Measurements from ENCODE around the gene TGM2.

Gene TGM2

DNA sequence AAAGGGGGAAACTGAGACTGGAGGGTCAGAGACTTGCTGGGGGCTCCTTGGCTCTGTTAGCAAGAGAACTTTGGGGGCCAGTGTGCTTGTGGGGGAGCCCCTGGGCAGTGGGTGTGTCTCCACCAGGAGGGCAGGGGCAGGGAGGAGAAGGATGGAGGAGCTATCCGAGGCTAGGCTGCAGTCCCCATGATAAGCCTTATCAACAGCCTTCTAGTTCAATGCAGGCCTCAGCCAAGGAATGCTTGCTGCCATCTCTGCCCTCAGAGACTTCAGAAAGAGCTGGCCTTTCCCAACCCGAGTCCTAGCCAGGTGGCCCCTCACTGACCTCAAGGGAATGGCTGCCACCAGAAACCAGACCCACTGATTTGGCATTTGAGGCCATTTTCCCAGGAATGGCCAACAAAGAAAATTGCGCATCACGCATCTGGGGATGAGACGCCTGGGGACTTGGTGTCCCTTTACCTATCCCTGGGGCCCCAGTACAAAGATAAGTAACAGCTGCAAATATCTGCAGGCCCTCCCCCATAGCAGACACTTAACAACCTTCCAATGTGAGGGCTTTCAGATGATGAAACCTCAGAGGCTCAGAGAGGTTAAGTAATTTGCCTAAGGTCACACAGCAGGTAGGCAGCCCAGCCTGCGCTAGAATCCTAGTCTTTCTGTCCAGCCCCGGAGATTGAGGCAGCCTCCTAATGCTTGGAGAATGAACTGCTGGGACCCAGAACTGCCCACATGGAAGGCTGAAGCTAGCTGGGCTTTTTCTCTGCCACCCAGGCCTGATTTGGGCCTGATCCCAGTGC lies 4.9 kb downstream of the TGM2 start:
- no peak for DNase-seq

DNA sequence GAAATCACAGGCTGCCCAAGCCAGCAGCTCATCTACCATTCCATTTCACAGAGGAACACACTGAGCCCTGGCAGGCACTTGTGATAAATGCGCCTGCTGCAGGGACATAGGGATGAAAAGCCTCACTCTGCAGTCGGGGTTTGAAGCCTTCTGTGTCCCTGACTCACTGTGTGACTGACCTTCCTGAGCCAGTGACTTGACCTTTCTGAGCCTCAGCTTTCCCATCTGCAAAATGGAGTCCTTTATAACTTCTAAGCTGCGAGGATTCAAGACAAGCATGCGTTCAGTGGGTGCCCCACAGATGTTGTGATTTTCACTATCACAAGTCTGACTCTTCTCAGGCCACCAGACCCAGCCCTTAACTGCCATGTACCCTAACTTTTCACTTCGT lies 5.5 kb downstream of the TGM2 start:
- DNase-seq, result no peak

DNA sequence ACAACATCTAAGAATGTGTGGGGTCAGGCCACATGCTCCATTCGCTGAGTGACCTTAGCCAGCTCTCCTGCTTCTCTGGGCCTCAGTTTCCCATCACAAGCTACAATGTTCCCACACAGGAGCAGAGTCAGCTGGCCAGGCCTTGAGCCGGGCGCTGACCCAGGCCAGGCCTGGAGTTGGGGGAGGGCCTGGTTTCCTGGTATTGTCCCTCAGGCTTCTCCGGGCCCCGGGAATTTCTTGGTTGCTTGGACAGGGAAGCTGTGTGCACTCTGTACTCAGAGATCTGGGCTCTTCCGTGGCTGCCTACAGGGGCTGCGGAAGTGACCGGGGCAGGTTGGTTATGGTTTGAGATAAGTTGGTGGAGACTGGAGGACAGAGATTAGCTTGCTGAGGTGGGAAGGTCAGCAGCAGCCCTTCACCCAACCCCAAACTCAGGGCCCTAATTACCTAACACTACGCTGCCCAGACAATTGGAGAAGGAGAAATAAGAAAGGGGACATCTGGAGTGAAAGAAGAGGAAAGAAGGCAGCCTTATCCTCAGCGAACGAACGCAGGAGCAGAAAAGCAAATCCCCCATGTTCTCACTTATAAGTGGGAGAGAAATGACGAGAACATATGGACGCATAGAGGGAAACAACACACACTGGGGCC lies 6.2 kb downstream of the TGM2 start:
- DNase-seq, result no peak

DNA sequence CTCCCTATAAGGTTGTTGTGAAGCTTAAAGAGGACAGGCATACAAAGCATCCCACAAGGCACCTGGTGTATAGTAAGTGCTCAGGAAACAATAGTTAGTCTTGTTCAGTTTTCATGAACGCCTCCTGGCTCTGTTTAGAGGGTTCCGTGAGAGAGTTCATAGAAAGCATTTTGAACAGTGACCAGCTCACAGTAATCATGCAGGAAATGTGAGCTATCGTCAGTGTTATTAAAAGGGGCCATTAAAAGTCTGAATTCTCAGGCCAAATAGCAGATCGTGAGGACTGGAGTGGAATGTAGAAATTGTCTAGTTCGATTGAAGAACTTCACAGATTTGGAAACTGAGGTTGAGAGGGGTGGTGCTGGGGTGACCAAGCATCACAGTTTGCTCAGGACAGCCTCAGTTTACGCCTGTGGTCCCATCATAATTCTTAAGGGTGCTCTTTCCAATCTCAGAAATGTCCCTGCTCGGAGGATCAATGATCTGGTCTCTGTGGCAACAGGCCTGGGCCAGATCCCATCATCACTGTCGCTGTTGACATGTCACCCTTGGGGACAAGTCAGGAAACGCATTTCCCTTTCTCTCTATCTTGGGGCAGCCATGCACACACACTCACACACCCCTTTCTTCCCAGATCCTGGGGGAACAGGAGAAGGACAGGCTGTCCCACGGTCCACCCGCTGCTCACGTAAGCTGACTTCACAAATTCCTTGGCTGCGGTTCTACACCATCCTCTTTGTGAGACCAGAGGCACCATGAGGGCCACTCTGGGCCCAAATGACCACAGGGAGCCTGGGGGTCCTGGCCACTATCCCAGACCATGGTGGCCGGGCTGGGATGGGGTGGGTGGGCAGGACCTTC lies 7.2 kb downstream of the TGM2 start:
- DNase-seq, result no peak

DNA sequence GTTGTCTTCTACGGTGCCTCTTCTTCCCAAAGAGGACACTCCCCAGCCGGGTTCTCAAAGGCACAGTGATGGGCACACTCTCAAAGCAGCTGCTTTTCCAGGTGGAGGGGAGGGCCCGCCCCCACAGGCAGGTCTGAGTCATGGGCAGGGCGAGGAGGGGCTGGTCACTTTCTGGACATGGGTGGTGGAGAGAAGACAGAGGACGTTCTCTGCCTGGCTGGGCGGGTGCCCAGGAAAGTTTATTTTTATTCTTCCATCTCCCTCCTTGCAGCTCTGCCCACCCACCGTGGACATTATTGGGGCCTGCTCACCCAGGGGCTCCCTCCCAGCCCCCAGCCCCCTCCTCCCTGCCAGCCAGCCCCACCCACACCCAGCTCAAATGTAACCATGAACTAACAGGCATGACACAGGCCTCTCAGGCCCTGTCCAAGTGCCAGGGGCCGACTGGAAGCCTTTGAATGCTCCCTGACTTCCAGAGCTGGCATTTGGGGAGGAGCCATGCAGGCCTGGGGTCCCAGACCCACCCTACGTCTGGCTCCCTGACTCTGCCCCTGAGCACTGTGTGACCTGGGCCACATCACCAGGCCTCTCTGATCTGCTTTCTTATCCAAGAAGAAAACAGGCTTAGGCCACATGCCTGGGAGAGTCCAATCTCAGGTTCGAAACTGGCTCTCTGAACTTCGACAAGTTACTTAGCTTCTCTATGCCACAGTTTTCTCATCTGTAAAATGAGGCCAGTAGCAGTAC lies 8.0 kb downstream of the TGM2 start:
- no peak for DNase-seq

DNA sequence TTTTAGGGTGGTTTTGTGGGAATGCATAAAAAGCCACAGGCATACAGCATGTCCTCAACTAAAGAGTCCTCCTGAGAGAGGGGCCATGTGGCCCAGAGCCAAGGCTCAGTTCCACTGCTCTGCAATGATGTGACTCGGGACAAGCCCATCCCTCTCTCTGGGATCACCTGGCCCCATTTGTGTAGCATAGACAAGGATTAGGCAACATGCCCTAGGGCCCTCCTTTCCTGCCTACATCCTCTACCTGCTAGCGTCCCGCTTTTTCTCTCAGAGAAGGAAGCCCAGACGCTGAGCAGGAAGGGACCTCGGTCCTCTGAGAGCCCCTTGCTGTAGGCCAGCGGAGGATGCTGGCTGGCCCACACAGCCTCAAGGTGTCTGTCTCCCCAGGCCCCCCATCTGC lies 8.8 kb downstream of the TGM2 start:
- DNase-seq, result no peak

DNA sequence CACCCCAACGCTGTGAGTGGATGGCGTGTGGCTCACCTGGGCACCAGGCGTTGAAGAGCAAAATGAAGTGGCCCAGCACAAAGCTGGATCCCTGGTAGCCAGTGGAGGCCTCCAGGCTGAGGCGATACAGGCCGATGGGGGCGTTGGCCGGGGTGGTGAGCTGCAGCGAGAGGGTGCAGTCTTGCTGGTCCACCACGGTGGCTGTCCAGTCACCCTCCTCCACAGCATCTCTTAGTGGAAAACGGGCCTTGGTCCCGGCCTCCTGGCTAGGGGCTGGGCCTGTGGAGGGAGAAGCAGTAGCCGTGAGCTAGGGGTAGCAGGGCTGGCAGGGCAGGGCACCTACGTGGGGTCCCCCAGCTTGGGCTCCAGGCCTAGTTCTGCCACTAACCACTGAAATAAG lies 9.3 kb downstream of the TGM2 start:
- no peak for DNase-seq

DNA sequence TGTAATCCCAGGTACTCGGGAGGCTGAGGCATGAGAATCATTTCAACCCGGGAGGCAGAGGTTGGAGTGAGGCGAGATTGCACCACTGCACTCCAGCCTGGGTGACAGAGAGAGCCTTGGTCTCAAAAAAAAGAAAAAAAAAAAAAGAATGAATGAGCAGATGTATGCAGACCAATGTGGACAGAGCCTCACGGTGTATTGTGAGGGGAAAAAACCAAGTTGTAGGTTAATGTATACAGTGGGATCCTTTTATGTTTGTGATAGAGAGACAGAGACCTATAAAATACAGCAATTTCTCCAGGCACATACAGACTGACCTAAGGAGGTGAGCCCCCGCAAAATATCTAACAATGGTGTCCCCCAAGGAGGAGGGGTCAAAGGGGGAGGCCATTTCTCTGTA lies 11.7 kb downstream of the TGM2 start:
- no peak for DNase-seq

DNA sequence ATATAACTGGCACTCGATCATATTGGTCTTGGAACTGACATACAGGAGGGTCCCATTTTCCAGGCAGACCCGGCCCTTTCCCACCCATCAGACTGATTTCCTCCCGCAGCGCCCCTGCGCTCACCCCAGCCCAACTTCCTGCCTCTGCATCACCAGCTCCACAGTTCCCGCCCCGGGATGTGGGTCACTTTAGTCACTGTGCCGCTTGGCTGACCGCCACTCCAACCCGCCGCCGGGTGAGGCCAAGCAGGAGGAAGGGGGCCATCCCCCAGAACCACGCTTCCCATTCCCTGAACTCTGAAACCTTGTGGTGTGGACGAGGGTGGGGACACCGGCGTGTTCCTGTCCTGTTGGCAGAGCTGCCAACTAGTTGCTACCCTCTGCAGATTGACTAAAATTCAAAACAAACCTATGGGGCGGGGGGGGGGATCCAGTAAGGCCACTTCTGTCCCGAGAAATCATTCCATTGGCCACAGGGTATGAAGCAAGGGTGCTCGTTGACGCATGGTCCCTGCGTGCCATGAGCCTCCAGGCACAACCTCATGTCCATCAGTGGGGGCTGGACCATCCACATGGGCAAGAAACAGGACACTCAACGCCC lies 12.3 kb downstream of the TGM2 start:
- DNase-seq, result no peak

DNA sequence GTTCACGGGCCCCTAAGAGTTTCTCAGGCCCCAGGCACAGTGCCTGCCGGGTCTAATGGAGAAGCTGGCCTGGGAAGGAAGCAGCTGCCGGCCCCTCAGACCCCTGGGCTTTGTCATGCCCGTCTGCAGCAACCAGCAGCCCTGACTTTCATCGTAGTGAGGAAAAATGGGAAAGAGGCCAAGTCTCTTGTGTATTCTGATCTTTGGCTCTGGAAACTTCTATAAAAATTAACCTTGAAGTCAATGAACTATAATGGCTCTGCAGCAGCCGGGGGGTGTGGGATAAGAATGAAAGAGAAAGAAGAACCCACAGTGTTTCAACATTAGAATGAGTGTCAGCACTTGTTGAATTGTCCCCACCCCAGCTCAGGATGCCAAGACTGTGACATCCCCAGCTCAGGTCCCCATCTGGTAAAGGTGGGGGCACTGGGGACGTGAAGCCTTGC lies 12.9 kb downstream of the TGM2 start:
- no peak for DNase-seq

DNA sequence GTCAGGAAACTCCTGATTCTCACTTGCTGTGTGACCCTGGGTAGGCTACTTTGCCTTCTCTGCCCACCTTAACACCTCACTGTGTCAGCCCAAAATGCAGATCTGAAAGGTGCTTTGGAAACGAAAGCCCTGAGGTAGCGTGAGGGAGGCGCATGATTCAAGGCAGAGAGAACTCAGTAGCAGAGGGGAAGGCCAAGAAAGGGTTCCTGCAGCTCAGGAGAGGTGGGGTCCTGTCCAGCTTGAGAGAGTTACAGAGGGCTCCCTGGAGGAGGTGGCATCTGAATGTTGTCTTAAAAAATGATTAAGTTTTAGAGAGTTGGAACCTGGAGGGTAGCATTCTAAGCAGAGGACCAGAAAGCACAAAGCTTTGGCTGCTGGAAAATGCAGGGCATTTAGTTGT lies 13.6 kb downstream of the TGM2 start:
- DNase-seq, result no peak

DNA sequence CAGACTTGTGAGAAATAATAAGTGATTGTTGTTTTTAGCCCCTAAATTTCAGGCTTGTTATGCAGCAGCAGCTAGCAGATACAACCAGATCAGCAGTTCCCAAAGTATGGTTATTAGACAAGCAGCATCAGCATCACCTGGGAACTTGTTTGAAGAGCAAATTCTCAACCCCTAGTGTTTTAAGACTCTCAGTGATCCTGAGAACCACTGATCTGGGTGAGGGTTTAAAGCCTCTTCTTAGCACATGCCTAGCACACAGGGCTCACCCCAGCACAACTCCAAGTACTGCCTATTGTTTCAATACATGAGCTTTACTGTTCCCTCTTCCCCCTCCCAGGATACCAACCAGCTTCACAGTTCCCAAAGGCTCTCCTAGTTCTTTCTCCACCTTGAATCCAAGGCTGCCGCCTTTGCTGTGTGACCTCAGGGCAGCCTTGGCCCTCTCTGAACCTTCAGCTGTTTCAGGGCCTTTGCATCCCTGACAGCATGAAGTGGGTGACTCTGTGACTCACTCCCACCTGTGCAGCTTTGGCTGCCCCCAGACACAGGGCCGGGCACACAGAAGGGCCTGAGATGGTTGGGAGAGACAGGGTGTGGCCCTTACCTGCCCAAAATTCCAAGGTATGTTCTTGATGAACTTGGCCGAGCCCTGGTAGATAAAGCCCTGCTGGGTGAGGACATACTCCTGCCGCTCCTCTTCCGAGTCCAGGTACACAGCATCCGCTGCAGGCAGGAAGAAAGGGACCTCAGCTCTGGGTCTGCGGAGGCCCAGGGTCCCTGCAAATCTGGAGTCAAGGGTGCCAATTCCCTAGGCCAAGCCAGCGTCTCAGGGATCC lies 14.5 kb downstream of the TGM2 start:
- no peak for DNase-seq

DNA sequence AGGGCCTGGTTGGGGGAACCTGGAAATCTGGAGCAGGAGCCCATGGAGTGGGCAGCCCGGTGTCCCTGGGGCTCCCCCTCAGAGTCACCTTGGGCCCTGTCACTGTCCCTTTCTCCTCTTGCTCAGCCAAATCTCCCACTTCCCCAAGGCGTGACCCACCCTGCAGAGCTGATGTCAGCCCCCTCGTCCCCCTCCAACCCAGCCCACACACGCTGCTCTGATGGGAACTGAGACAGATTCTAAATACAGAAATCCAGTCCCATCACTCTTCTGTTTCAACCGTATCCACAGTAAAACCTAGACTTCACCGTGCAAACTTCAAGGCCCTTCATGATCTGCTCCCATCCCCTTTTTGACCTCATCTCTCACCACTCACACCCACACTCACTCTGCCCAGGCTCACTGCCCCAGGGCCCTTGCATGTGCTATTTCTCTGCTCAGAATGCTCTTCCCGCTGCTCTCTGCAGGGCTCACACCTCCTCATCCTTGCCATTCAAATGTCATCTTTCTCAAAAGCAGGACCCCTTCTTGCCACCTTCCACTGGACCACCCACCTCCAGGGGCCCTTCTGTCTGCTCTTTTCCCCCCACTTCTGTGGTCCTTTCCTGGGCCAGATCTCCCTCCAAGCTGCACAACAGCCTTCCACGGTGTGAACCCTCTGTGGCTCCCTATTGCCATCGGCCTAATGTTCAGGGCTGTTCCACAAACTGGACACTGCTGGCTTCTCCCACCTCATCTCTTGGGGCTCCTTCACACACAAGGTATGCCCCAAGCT lies 16.6 kb downstream of the TGM2 start:
- DNase-seq, result no peak

DNA sequence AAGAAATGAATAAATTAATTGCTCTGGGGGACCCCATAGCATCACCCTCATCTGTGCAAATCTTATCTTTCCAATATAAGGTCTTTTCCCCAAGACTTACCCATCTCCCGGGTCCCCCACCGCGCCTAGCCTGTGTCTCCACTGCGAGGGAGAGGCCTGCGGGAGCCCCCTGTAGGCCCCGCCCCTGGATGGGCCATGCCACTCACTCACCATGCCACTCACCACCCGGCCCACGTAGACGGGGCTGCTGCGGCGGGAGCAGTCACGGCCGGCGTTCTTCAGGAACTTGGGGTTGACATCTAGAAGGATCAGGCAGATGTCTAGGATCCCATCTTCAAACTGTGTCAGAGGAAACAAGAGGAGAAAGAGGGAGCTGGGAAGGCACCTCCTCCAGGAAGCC lies 17.3 kb downstream of the TGM2 start:
- DNase-seq, result no peak

DNA sequence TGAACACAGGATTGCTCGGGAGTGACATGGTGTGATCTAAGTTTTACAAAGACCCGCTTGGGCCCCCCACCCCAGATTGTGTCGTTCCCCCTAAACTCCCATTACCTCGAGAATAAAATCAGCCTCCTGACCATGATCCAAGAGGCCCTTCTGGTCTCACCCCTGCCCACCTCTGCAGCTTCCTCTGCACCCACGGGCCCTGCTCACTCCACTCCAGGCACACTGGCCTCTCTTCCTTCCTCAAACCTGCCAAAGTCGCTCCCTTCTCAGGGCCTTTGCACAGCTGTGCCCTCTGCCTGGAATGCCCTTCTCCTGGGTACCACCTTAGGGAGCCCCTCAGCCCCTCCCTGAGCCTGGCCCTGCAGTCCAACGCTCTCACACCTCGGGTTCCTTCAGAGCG lies 17.9 kb downstream of the TGM2 start:
- DNase-seq, result no peak

DNA sequence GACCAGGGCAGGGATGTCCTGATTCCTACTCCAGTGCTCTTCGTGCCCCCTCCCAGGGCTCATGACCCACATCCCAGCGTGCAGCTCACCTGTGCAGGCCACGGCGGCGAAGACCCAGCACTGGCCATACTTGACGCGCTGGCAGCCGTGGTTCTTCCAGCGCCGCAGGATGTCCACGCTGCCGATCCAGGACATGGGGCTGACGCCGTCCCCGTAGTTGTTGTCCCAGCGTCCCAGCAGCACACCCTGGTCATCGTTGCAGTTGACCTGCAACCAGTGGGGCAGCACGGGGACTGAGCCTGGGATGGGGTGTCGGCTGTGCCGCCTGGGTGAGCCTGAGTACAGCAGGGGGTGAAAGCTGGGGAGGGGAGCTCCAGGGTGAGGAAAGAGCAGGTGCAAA lies 18.4 kb downstream of the TGM2 start:
- no peak for DNase-seq

DNA sequence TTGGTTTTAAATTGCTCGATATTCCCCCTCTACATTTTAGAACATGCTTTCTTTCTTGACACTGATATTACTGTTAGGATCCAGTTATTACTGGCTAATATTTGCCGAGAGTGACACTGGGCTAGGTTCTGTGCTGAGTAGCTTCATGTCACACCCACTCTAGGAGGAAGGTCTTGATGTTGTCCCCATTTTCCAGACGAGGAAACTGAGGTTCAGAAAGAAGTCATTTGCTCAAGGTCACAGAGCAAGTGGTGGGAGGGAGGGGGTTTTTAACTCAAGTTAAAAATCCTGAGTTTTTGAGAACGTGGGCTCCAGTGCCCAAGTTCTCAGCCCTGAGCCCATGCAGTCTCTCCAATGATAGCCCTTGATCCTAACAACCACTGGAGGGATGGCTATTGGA lies 18.9 kb downstream of the TGM2 start:
- DNase-seq, result no peak

DNA sequence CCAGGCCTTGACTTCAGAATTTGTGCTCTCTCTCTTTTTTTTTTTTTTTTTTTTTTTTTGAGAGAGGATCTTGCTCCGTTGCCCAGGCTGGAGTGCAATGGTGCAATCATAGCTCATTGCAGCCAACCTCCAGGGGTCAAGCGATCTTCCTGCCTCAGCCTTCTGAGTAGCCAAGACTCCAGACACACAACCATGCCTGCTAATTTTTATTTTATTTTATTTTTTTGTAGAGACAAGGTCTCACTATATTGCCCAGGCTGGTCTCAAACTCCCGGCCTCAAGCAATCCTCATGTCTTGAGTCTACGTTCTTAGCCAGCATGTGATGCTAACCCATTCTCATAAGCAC lies 19.4 kb downstream of the TGM2 start:
- no peak for DNase-seq

DNA sequence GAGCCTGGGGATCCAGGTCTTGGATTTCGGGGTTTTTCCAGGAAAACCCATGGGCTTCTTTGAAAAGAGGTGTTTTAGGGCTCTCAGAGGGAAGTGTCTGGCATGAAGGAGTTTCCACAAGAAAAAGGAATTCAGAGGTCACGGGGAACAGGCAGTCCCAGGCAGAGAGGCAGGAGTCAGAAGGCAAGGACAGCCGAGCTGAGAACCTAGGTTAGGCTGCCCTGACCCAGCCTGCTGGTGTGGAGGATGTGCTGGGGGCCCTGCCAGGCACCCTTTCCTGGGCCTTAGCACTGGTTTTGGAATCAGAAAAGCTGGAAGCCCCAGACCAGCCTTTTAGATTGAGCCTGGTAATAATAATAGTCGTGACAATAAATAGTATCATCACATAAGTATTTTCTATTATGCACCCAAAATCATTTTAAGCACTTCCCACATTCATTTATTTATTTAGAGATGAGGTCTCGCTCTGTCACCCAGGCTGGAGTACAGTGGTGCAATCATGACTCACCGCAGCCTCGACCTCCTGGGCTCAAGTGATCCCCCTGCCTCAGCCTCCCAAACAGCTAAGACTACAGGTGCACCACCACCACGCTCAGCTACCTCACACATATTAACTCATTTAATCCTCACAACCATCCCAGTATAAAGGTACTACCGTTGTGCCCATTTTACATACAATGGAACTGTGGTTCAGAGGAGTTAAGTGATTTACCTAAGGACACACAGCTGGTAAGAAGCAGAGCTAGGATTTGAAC lies 19.9 kb downstream of the TGM2 start:
- peak; percentile 39 for DNase-seq

DNA sequence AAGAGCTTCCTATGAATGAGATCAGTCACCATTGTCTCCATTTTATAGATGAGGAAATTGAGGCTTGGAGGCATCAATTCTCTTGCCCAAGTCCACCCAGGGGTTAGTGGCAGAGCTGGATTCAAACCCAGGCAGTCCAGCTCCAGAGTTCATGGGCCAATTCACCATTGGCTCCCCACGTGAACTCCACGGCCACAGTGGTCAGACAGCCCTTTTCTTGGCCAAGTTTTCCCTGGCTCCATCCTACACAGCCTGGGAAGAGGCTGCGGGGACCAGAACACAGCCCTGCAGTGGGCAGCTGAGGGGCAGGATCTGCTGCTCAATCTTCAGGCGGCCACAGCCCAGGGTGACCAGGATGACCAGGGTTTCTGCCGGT lies 20.5 kb downstream of the TGM2 start:
- DNase-seq, result no peak

Measured in fibroblast of skin of abdomen (primary cell).